ENCODE results near the gene SCARF2.
"Not testable (repeated sequence)": the region's sequence is repeated elsewhere in the genome, so short reads cannot be mapped to it uniquely, and the experiment has no call there.

Gene SCARF2

DNA sequence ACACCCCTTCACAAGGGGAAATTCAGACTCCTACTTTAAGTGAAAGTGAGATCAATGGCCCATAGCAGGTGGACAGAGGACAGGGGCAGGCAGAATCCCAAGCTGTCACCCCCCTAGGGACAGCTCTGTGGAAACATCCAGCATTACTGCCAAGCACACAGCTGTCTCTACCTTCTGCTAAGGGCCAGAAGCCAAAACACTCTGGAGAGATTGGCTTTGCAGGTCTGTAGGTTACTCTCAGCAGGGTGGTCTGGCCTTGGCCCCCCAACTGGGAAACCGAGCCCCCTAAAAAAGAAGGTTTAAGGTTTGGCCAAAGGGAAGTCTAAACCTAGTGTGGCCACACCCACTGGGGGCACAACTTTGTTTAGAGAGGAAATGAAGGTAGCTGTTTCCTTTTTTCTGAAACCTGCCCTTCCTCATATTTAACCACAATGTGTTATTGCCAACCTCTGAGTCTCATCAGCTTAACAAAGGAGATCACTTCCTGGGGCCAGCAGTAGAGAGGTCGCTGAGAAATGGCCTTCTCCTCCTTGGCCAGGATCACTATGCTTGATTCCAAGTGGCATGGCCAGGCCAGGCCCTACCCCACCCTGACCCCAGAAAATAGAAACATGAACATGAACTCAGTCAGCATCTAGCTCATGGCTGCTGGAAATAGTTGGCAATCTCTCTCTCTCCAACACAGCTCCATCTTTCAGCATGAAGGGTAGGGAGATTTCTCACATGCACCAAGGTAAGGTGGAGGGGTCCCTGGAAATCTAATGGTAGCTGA lies 25.9 kb upstream of the SCARF2 start:
- DNase-seq (ENCODE audit: low spot score): no peak

DNA sequence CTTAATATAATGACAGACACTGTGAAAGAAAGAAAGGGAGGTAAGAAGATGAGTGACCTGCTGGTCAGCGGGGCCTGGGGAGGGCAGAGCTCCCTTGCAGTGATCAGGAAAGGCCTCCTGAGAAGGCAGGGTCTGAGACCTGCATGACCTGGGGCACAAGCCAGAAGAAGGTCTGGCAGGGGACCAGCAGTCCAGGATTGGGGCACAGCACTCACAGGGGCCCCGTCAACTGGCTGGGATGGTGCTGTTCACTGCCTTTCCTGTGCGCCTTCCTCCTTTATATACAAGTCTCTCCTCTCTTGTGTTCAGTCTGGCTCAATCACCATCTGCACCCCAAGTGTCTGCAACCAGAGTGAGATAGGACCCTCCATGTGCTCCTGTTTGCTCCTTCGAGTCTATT lies 22.2 kb upstream of the SCARF2 start:
- no peak for DNase-seq (ENCODE audit: low spot score)

DNA sequence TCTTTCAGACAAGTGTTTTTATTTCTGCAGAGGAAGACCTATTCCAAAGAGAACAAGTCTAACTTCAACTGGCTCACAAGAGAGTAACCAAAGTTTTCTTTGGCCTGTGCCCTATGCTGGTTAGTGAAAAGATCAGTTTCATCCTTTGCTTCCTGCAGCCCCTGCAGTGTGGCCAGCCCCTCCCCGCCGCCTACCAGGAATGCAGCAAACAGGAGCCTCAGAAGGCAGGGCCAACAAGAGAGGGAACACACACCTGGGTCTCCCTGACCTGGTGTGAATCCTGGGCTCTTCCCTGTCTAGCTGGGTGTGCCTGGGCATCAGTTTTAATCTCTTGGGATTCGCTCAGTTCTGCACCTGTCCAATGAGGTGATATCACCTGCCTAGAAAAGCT lies 21.5 kb upstream of the SCARF2 start:
- DNase-seq (ENCODE audit: low spot score): no peak

DNA sequence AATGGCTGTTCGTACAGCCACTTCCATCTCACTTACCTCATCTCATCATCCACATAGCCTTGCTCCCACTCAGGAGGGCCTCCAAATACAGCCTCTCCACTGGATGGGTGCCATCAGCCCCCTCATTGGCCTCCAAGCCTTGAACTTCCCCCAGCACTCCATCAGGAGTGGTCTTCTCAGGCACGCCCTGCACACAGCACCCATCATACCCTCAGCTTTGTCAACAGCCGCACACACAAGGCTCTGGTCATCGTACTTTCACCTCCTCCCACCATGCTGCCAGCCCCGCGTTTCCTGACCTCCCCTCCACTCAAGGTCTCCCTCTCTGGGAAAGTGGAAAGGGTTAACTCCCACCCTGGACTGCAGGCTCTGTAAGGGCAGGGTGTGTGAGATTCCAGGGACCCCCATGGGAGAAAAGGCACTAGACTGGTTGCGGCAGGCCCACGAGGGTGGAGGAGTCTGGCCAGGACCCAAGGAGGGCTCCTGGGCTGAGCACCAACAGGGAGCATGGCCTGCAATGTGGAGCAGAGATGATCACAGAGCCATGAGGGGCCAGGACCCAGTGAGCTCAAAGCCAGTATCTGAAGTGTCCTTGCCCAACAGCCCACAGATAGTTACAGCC lies 21.0 kb upstream of the SCARF2 start:
- DNase-seq (ENCODE audit: low spot score): no peak

DNA sequence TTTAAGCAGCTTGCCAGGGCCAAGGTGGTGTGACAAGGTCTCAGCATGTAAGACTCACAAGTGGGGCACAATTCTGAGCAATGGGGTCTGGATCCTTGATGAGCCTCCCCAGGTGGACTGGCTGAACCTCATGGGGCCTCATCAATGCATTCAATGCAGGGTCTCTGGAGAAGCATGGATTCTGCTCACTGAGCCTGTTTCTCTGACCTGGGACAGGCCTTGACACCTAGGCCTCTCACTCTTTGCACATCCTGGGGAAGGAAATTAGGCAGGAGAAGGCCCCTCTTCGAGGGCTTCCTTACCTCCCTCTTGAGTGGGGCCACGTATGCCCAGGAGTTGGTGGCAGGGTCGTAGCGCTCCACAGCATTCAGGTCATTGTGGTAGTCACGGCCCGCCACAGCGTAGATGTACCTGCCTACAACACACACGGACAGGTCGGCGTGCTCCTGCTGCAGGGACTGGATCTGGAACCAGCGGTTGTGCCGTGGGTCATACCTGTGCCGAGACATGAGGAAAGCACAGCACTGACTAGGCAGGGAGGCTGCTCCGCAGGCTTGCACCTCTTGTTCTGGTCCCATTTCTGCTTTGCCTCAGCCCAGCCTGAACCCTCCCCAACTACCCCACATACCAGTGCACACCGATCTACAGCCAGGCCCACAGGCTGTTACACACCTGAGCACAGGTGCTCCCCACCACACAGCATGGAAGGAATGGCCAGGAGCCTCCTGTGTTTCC lies 20.0 kb upstream of the SCARF2 start:
- no peak for DNase-seq (ENCODE audit: low spot score)

DNA sequence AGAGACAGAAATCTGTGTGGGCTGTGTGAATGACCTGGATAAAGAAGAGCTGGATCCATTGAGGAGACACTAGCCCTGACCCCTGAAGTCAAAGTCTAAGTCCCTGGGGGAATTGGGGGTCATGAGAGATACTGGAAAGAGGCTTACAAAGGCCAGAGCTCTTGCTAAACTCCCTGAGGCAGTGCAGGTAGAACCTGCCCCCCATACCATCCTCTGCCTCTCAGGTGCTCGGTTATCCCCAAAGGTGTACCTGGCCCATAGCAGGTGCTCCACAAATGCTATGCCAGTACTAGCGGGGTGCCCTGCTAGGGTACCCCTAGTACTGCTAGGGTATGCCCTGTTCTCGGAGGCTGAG lies 19.1 kb upstream of the SCARF2 start:
- DNase-seq (ENCODE audit: low spot score): no peak

DNA sequence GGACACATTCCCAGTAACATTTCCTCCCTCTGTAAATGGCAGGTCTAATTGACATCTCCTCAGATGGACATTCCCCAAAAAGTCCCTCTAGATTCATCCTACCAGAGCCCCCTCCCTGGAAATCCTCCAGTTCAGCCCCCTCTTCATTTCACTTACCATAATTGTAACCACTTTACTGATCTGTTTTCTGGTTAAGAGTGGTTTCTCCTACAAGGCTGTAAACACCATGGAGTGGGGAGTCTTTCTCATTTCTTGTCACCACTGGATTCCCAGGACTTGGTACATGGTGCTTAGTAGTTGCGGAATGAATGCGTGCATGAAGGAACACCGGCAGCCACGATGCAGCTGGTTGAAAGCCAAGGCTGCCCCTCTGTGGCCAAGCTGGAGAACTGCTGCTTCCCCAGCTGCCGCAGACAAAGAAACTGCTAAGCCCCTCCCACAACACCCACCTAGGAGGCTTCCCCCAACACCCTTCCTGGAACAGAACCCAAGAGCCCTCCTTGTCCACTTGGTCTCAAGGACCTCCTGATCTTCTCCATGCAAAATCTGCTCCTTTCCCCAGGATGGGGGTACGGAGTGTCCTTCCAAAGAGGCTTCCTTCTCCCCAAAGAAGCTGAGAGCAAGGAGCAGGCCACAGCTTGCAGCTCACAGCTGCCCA lies 18.6 kb upstream of the SCARF2 start:
- peak; percentile 92 for DNase-seq (ENCODE audit: low spot score)

DNA sequence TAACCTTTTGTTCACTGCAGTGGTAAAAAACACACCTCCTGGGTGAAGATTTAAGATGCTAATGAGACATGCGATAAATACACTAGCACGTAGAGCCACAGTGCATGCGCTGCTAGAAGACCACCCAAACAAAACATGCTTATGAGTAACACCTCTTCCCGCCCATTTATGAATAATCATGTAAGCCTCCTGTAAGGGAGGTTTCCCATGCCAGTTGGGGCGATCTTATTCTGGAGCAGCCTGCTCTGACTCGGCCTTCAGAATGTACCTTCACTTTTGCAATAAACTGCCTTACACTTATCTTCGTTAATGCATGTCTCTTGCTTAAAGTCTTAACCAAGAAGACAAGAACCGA lies 18.1 kb upstream of the SCARF2 start:
- DNase-seq (ENCODE audit: low spot score): no peak

DNA sequence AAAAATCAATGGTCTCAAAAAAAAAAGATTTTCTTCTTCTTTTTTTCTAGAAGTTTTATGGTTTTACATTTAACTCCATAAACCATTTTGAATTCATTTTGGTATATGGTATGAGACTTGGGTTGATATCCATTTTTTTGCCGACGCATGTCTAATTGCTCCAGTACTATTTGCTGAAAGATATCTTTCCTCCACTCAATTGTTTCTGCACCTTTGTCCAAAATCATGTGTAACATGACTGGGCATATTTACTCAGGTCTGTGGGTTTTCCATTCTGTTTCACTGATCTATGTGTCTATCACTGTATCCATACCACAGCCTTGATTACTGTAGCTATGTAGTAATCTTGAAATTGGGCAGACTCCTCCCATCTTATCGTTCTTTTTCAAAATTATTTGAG lies 15.6 kb upstream of the SCARF2 start:
- DNase-seq (ENCODE audit: low spot score): no peak

DNA sequence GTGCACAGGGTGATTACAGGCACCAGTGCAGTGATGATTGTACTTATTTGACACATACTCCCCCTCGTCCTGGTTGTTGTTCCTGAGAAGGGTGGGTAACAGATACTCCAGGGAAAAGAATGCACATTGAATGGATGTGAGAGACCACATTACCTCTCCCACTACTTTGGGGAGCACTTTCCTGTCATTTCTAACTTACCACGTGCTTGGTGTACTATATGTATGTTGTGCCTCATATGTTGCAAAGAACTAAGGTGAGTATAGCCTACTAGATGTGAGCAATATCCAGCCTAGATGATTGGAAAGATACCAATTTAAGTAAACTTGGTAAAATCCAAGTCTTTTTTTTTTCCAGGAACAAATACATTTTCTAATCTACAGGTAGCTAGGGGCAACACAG lies 14.3 kb upstream of the SCARF2 start:
- no peak for DNase-seq (ENCODE audit: low spot score)

DNA sequence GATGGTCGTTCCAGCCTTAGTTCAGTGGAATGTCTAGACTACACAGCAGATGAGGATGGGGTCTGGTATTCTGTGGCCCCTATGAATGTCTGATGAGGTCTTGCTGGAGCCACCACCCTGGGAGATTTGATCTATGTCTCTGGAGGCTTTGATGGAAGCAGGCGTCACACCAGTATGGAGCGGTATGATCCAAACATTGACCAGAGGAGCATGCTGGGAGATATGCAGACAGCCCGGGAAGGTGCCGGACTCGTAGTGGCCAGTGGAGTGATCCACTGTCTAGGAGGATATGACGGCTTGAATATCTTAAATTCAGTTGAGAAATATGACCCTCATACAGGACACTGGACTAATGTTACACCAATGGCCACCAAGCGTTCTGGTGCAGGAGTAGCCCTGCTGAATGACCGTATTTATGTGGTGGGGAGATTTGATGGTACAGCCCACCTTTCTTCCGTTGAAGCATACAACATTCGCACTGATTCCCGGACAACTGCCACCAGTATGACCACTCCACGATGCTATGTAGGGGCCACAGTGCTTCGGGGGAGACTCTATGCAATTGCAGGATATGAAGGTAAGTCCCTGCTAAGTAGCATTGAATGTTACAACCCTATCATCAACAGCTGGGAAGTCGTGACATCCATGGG lies 13.6 kb upstream of the SCARF2 start:
- not testable (repeated sequence) for DNase-seq (ENCODE audit: low spot score)

DNA sequence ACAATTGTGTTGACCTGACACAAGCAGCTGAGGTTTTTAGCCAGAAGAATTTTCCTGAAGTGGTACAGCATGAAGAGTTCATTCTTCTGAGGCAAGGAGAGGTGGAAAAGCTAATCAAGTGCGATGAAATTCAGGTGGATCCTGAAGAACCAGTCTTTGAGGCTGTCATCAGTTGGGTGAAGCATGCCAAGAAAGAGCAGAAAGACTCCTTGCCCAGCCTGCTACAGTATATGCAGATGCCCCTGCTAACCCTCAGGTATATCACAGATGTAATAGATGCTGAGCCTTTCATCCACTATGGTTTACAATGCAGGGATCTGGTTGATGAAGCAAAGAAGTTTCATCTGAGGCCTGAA lies 12.9 kb upstream of the SCARF2 start:
- no peak for DNase-seq (ENCODE audit: low spot score)

DNA sequence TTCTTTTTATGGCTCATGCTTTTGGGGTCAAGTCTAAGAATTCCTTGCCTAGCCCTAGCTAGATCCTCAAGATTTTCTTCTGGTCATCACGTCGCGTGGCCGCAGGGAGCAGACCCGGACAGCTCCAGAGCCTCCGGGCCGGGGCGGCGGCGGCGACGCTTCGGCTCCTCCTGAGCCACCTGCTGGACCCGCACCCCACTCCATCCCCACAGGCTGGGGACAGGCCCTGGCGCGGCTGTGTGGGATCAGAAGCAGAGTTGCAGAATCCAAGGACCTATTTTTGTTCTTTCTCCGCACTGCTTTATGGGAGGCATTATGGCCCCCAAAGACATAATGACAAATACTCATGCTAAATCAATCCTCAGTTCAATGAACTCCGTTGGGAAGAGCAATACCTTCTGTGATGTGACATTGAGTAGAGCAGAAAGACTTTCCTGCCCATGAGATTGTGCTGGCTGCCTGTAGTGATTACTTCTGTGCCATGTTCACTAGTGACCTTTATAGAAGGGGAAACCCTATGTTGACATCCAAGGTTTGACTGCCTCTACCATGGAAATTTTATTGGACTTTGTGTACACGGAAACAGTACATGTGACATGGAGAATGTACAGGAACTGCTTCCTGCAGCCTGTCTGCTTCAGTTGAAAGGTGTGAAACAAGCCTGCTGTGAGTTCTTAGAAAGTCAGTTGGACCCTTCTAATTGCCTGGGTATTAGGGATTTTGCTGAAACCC lies 12.4 kb upstream of the SCARF2 start:
- DNase-seq (ENCODE audit: low spot score): no peak

DNA sequence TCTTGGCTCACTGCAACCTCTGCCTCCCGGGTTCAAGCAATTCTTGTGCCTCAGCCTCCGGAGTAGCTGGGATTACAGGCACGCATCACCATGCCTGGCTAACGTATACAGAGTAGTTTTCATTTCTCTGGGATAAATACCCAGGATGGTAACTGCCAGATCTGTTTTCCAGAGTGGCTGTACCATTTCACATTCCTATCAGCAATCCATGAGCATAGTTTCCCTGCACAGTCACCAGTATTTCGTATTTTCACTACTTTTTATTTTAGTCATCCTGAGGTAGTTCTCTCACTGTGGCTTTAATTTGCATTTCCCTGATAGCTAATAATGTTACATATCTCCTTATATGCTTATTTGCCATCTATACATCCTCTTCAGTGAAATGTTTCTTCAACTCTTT lies 11.0 kb upstream of the SCARF2 start:
- DNase-seq (ENCODE audit: low spot score): peak; percentile 38

DNA sequence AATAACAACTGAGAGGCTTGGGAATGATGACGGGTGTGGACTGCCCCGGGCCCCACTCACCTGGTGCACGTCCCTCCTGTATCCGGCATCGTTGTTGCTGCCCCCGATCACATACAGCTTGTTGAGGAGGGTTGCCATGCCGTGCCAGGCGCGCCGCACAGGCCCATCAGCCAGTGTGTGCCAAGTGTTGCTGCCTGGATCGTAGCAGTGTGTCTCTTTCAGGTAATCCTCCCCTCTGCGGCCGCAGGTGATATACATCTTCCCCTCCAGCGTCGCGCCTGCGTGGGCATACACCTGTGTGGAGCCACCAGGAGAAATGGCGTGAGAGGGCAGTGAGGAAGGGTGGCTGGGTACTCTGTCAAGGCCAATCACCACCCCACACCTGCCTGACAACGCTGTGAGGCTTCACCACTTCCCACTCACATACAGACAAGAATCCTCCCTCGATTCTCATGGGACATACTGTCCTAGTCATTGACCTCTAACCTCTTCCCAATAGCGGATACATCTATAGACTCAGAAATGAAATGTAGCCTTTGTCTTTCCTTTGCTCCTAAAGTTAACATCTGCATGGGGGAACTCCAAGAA lies 8.9 kb upstream of the SCARF2 start:
- no peak for DNase-seq (ENCODE audit: low spot score)

DNA sequence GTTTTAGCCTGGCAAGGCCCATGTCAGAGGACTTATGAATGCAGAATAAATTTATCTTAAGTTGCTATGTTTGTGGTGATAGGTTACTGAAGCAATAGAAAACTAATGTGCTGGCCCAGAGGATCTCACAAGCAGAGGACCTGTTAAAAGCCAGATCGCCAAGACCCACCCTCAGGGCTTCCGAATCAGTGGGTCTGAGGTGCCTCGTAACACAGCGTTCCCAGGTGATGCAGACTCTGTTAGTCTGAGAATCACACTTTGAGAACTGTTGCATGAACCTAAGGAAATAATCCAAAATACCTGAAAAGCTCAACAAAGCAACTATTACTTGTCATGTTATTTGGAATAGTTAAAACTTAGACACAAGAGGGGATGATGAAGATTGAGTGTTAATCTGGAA lies 6.7 kb upstream of the SCARF2 start:
- no peak for DNase-seq (ENCODE audit: low spot score)

DNA sequence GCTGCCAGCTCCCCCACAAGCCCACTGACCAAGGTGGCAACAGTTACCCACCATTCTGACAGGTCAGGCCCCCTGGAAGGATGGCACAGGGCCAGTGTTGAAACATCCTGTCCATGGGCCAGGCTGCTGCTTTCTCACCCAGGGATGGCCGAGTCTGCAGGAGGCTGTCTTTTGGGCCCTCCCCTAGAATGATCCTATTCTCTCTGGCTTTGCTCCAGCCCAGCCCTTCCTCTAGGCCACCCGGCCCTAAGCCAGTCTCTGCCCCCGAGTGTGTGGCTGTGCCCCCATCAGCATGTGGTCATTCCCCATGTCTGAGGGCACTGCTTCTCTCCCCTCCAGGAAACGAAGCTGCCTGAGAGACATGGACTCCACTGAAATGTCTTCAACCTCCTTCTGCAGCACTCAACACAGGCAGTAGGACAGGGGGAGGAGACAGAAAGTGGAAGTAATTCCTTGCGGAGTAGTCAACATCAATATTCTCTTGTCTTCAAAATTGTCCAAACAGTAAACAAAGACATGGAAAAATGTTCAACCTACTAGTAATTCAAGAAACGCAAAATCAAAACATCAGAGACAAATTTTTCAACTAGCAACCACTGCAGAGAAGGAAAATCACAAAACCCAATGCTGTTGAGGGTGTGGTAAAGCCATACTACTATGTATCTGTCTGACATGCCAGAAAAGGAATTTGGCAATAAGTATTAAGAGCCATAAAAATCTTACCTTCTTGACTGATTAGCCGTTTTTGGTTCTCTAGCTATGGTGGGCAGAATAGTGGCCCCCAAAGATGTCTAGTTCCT lies 5.1 kb upstream of the SCARF2 start:
- DNase-seq (ENCODE audit: low spot score): peak; percentile 21

DNA sequence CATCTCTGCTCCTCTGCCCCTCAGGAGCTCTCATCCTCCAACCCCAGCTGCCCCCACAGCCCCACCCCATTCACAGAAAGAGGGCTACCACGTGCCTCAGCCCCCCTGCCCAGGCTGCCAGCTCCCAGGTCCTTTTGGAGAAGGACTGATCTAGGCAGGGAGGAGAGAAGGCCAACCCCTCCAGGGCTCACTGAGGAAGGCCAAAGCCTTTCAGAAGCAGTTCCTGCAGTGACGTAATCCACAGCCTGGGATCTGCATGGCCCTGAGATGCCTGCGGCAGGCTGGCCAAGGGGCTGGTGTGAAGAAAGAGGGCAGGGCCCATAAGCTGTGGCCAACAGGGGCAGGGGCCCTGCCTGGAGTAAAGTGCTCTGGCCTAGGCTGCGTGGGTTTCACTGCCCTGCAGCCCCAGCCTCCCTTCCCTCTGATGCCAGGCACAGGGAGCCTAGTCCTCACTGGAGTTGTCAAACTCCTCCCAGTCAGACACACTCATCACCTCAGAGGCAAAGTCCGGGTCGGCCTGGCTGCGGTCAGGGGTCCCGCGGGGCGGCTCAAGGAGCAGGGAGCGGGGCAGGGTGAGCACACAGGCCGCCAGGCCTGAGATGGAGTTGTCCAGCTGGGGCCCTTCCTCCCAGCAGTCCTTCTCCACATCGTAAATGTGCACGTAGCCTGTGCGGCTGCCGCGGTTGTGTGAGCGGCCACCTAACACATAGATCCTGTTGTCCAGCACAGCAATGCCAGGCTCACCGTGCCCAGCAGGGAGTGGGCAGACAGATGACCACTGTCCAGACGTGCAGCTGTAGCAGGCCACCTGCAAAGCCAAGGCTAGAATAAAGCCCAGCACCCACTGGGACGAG lies 4.2 kb upstream of the SCARF2 start:
- peak; percentile 49 for DNase-seq (ENCODE audit: low spot score)
